GM18867 (cell line): ENCODE results near the gene TGFBRAP1.

Experiments
- ATAC-seq: cut with Tn5 transposase; IDR thresholded peaks from one replicate; pipeline ENCODE4 v1.9.1; 2021; ENCODE audit warnings: mild to moderate bottlenecking, moderate library complexity; ENCODE audit not compliant: unreplicated experiment

TGFBRAP1 gene

DNA sequence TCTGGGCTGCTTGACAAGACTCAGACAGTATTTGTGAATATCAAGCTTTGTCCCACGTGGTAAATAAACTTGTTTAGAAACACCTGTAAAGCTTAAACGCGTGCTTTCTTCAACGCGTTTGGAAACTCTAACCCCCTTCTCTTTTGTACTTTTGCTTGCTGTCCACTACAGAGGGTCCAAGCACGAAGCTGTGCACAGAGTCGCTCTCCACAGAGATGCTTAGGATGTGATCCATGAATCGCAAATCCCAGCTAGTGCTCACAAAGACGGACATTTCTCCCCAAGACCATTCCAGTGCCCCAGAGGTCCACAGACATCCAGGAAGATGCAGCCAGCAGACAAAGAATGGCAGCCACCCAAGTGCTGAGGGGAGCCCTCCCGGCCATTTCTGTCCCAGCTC is 88.1 kb downstream of the TGFBRAP1 start, which contains the start of gene GPR45:
GPR45 (plus strand) TSS at position 301 of the 400 bp plus-strand sequence. CDS start 116 bp downstream, outside the sequence.
- ATAC-seq, result no peak

DNA sequence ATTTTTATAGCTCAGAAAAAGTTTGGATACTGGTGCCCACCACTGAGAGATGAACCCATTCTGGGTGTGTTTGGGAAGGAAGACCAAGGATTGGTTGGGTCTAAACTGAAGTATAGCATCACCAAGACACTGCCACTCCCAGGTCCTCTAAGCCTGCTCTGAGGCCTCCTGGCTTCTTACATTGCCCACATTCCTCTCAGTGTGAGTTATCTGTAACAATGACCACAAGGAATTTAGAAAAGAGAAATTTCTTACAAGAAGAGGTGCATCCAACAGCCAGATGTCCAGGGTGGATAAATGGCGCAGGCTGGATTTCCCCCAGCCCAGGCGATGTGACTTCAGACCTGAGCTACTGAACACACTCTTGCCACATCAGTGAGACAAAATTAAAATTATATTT is 89.6 kb downstream of the TGFBRAP1 start:
- ATAC-seq, result no peak

DNA sequence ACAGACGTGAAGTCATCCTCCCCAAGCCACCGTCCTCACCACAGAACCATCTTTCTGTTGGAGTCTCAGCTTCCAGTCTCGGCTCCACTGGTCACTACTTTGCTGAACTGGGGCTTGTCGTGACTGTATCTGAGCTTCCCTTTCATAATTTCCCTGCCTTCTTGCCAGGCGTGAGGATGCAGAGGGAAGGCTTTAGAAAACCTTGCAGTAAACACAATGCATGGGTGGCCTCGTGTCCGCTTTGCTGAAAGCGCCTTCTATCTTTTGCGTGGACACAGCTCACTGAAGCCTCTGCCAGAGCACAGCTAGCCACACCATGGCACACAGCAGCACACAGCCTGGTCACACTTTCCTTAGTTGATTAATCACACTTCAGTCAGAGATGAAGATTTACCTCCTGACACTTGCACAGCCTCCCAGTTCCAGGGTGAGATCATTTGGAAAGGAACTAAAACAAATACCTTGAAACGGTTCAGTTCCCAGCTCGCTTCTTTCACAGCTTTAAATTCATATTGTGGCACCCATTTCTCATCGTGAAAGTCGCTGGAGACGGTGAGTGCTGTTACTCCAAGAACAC is 90.8 kb downstream of the TGFBRAP1 start:
- no peak for ATAC-seq

GRCh38 chr2:105237045-105237765 is 92.3 kb downstream of the TGFBRAP1 start:
- no peak for ATAC-seq

DNA sequence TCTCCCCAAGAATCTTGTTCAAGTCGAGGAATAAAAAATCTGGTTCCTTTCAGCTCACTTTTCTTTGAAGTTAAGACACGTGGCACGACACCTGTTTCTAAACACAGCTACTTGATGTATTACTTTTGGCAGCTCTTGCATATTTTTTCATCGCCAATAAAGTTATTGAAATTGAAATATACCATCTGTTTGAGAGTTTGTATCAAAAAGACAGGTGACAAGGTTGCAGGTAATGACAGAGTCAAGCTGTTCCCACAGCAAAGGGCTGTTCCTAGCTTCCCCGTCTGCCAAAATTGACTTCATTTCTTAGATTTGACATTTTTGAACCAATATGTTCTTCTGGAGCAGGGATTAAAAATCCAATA is 93.5 kb downstream of the TGFBRAP1 start:
- ATAC-seq, result no peak

GRCh38 chr2:105235388-105236059 is 94.0 kb downstream of the TGFBRAP1 start:
- ATAC-seq, result peak; percentile 70

DNA sequence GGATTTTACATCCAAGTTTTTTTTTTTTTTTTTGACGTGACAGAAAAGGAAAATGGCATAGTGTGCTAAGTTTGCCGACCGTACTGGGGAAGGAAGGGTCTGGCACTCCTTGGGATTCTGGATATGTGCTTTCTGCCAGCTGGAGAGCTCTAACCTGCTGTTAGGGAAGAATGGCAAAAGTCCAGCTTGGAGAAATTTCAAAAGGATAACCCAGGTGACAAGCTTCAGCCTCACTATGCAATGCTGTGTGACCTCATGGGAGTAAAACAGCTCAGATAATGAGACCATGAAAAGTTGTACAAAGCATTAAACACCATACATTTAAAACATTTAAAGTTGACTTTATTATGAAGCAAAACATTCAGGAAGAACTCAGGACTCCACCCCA is 98.3 kb downstream of the TGFBRAP1 start:
- no peak for ATAC-seq

- no peak for ATAC-seq
Measured at GRCh38 chr2:105224444-105224843, 105.1 kb downstream of the TGFBRAP1 start.

GRCh38 chr2:105220604-105221003 is 108.9 kb downstream of the TGFBRAP1 start:
- ATAC-seq, result no peak

- no peak for ATAC-seq
Measured at GRCh38 chr2:105215586-105216192, 113.8 kb downstream of the TGFBRAP1 start.
